ENCODE results near the gene CASQ1.

Gene CASQ1

DNA sequence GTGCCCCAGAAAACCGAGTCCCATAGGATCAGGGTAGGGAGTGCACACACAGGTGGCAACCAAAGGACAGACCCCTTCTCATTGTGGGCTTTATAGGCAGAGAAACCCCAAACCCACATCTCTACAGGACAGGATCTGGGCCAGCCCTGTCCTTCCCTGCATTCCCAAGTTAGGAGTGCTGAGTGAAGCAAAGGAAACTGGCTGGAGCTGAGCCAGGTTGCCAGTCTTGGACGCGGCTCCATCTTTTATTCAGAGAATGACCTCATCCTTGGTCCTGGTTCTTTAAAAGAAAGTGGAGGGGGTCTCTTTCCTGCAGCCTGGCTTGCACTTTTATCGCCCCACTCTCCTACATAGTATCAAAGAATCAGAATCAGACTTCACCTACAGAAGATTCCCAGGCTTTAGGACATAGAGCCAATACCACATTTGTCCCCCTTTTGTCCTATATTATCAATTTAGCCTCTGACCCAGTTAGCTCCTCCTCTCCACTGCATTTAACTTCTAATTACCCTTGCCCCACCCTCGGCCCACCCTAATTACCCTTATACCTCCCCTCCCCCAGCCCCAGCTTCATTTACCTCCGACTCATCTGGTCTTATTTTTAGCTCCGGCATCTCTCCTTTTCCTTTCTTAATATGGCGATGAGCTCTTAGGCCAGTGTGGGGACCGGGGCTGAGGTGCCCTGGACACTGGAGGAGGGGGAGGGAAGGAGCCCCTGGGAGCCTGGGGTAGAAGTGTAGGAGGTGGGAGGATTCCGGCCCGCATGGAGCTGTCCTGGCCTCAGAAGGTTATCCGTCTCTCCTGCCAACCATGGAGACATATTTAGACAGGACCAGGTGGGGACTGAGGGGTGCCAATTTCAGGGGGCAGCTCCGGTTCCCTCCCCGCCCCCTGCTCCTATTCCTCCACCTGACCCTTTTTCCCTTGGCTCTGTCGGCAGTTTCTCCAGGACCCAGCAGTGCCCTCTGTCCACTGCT, at the start of gene CASQ1:
Gene CASQ1, plus strand, starts transcription at position 927 of the 977 bp plus-strand sequence. CDS start 177 bp downstream, outside the sequence.
- in situ Hi-C loops (cut with MboI; ENCODE audit: low sequenced_read_pairs) = no loop called here

DNA sequence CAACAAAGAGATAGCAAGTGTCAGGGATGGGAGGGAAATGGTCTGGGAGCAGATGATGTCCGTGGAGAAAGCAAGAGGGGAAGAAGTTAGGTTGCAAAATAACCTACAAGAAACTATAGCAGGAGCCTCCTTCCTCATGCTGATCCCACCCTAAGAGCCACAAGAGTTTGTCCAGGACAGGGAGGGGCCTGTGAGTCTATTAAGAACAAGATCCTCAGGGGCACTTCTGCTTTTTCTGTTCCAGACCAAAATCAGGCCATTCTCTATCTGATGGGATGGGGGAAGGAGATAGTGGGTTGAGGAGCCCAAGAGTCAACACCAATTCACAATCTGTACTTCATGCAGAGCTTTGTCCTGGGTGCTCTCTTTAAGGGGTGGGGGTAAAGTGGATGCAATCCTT, 46.7 kb upstream of the CASQ1 start:
- in situ Hi-C loops (cut with MboI; ENCODE audit: low sequenced_read_pairs) = no loop called here

DNA sequence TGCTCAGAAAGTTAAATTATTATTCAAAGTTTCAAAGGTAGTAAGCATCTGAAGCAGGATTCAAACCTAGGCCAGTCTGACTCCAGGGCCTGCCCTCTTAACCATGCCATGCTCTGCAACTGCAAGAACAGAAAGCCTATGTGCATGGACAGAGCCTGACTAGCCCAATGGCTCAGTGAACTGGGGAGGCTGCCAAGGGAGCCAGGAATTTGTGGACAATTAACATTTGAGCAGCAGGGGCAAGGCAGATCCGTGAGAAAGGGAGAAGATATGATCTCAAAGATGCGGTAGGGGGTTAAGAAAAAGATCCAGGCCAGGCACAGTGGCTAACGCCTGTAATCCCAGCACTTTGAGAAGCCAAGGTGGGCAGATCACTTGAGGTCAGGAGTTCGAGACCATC, 45.5 kb upstream of the CASQ1 start:
- in situ Hi-C loops (cut with MboI; ENCODE audit: low sequenced_read_pairs) = no loop called here

DNA sequence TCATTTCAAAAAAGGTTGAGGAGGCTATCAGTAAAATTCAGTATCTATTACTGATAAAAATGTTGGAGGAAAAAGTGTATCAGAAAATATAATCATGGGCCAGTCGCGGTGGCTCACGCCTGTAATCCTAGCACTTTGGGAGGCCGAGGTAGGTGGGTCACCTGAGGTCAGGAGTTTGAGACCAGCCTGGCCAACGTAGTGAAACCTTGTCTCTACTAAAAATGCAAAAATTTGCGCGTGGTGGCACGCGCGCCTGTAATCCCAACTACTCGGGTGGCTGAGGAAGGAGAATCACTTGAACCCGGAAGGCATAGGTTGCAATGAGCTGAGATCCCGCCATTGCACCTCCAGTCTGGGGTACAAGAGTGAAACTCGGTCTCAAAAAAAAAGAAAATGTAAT, 44.3 kb upstream of the CASQ1 start:
- in situ Hi-C loops (cut with MboI; ENCODE audit: low sequenced_read_pairs) = no loop called here

DNA sequence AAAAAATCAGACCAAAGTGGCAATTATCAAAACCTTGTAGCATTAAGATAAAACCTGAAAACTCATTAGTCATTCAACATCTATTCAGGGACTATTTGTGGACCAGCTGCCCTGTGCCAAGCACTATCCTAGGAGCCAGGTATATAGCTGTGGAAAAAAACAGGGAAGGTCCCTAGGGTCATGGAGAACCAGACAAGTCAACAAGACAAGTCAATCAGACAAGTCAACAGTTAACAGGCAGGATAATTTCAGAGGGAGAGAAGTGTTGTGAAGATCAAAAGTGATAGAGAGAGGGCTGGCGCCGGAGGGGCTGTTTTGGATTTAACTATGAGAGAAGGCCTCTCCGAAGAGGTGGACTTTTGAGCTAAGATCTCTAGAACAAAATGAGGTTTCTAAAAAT, 42.3 kb upstream of the CASQ1 start:
- in situ Hi-C loops (cut with MboI; ENCODE audit: low sequenced_read_pairs) = no loop called here

DNA sequence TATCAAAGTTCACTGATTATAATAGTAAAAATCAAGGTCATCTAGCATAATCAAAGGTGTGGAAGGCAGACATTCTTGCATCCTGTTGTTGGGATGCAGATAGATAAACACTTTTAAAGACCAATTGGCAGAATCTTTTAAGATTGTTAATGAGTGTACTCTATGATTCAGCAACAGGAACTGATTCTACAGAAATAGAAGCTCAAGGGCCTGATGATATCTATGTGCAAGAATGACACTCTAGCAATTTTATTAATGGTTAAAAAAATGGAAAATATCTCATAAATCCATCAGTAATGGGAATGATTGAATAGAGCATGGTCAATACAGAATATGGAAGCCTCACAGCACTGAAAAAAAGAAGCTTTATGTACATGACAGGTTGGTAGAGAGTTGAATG, 41.1 kb upstream of the CASQ1 start:
- in situ Hi-C loops (cut with MboI; ENCODE audit: low sequenced_read_pairs) = no loop called here

DNA sequence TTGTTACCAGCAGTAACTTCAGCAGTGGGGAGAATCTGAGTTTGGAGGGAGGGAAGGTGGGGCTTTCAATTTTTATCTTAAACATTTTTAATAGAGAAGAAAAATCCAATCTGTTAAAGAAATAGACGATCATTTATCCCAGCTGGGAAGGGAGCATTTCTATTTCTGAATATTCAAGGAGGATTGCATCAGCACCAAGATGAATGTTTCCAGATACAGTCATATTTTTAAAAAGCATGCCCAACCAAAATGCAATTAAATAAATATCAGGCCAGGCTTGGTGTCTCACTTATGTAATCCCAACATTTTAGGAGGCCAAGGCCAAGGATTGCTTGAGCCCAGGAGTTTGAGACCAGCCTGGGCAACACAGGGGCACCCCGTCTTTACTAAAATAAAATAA, 40.7 kb upstream of the CASQ1 start:
- in situ Hi-C loops (cut with MboI; ENCODE audit: low sequenced_read_pairs) = no loop called here

DNA sequence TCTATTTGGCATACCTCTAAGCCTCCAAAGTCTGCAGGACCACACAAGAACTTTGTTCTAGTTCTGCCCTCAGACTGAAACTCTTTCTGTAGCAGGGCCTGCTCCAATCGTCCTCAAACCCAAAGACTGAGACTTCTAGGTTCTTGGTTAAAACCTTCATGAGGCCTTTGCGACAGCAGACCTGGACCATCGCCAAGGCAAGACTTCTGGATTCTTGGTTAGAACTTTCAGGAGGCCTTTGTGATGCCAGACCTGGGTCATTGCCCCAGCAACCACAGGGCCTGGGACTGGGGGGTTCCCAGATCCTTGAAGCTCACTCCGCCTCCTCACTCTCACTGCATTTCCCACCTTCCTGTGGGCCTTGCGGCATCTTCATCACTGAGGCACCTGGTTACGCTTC, 39.1 kb upstream of the CASQ1 start, which contains the start of gene ATP1A4:
Gene ATP1A4, plus strand, starts transcription at position 301 of the 400 bp plus-strand sequence. CDS start 438 bp downstream, outside the sequence.
- in situ Hi-C loops (cut with MboI; ENCODE audit: low sequenced_read_pairs) = no loop called here

DNA sequence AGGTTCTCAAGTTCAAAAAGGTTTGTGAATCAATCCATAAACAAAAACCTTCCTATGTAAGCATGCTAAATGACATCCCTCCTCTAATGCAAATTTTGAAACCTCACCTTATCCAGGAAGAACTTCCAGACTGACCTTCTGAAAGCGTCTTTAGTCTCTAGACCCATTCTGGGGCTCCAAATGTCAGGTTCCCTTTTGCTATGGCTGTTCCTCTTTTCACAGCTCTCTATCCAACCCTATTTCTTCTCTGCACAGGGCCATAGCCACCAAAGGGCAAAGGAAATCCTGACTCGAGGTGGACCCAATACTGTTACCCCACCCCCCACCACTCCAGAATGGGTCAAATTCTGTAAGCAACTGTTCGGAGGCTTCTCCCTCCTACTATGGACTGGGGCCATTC, 35.6 kb upstream of the CASQ1 start:
- in situ Hi-C loops (cut with MboI; ENCODE audit: low sequenced_read_pairs) = no loop called here

DNA sequence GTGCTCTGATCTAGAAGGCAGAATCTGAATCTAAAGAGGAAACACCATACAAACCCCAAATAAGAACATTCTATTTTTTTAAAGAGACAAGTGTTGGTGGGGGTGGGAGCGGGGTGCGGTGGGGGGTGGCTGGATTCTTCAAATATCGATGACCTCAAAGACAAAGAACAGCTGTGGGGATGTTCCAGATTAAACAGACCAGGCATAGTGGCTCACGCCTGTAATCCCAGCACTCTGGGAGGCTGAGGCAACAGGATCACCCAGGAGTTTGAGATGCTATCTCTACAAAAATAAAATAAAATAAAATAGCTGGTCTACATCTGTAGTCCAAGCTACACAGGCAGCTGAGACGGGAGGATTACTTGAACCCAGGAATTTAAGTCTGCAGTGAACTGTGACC, 34.0 kb upstream of the CASQ1 start:
- in situ Hi-C loops (cut with MboI; ENCODE audit: low sequenced_read_pairs) = no loop called here

DNA sequence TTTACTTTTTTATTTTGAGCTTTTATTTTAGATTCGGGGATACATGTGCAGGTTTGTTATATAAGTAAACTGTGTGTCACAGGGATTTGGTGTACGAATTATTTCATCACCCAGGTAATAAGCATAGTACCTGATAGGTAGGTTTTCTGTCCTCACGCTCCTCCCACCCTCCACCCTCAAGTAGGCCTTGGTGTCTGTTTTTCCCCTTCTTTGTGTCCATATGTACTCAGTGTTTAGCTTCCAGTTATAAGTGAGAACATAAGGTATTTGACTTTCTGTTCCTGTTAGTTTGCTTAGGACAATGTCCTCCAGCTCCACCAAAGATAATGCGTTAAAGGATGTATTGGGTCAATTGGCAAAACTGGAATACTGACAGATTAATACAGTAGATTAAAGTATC, 33.2 kb upstream of the CASQ1 start:
- in situ Hi-C loops (cut with MboI; ENCODE audit: low sequenced_read_pairs) = no loop called here

DNA sequence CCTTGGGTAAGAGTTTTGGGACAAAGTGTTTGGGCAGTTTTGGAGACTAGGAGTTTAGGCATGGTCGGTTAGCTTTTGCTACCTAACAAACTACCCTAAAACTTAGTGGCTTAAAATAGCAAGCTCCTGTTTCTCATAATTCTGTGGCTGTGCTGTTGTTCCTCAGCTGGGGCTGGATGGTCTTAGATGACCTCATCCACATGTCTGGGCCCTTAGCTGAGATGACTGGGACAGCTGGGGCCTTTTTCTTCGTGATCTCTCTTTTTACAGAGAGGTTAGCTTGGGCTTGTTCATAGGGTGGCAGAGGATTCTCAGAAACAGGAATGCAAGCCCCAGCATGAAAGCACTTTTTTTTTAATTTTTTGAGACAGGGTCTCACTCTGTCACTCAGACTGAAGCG, 32.3 kb upstream of the CASQ1 start:
- in situ Hi-C loops (cut with MboI; ENCODE audit: low sequenced_read_pairs) = no loop called here

DNA sequence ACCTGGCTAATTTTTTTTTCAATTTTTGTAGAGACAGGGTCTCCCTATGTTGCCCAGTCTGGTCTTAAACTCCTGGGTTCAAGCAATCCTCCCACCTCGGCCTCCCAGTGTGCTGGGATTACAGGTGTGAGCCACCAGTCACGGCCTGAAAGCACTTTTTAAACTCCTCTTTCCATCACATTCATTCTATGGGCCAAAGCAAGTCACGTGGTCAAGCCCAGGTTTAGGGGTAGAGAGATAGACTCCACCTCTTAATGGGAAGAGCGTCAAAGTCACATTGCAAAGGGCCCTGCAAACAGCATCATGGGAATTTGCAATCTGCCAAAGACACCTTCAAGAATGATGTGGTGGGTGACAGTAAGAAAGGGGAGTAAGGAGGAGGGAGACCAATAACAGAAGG, 31.8 kb upstream of the CASQ1 start:
- in situ Hi-C loops (cut with MboI; ENCODE audit: low sequenced_read_pairs) = no loop called here

DNA sequence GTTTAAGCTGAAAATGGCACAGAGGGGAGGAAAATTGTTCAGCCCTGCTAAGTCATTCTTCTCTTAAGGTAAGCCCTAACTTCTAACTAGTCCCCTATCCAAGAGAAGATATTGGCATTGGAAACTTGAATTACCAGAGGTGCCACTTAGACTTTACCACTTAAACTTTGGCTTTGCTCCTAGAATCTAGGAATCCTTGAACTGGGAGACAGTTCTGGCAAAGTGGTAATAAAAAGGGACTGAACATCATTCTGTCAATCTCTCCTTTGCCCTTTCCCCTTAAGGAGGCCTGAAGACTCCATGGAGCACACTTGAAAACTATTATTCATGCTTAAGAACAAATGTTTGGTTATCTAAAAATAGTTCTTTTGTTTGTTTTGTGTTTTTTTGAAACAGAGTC, 30.5 kb upstream of the CASQ1 start:
- in situ Hi-C loops (cut with MboI; ENCODE audit: low sequenced_read_pairs) = no loop called here

DNA sequence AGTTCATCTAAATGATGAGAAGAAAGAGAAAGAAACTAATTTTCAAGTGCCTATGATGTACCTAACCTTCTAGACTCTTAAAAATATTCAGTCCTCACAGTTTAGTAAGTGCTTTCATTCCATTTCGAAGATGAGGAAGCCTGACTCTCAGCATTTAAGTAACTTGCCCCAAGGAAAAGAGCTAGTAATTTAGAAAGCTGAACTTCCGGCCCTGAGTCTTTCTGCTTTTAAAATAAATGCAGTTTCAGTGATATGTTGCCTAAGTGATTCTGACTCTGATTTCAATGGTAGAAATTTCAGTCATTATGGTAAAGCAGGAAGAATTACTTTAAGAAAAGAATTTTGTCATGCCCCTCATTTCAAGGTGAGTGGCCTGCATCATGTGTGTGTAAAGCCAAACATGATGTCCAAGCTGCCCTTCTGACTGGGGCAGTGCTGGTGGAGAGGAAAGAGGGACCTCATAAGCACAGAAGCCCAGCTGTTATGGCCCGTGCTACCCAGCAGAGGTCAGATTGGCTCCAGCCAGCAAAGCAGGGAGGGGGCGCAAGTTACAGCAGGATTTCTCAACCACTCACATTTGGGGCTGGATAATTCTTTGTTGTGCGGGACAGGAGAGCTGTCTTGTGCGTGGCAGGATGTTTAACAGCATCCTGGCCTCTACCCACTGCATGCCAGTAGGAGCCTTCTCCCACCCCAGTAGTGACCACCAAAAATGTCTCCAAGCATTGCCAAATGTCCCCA, 28.2 kb upstream of the CASQ1 start:
- in situ Hi-C loops (cut with MboI; ENCODE audit: low sequenced_read_pairs) = no loop called here

DNA sequence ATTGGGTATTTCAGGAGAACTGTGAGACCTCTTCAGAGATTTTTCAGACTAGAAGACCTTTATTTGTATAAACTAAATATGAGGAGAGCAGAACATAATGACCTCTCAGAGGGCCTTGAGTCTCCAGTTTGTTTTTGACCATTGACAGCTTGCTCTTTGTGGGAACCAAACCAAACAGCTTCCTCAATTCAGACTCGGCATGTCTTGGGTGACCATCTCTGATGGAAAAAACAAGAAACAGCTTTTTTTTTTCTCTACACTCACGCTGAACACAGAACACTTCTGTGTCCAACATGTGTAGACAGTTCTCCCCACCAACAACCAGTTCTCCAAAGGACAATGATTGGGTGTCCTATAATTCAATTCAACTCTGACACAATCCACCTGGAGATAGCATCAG, 27.4 kb upstream of the CASQ1 start:
- in situ Hi-C loops (cut with MboI; ENCODE audit: low sequenced_read_pairs) = no loop called here

DNA sequence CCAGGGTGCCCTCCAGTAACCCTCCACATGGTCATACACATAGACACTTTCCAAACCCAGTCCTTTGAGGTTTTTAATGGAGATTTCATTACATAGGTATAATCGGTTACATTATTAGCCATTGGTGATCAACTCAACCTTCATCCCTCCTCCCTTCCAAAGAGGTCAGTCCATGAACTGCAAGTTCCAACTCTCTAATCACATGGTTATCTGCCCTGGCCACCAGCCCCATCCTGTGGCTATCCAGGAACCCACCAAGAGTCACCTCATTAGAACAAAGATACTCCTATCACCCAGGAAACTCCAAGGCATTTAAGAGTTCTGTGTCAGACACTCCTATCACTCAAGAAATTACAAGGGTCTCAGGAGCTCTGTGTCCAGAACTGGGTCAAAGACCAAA, 26.8 kb upstream of the CASQ1 start:
- in situ Hi-C loops (cut with MboI; ENCODE audit: low sequenced_read_pairs) = no loop called here

DNA sequence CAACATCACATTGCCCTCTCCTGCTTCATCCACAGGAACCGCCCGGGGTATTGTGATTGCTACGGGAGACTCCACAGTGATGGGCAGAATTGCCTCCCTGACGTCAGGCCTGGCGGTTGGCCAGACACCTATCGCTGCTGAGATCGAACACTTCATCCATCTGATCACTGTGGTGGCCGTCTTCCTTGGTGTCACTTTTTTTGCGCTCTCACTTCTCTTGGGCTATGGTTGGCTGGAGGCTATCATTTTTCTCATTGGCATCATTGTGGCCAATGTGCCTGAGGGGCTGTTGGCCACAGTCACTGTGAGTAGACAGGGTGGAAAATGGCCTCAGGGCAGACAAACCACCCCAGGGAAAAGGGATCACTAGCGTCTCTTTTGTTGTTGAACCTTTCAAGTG, 26.3 kb upstream of the CASQ1 start:
- in situ Hi-C loops (cut with MboI; ENCODE audit: low sequenced_read_pairs) = no loop called here

DNA sequence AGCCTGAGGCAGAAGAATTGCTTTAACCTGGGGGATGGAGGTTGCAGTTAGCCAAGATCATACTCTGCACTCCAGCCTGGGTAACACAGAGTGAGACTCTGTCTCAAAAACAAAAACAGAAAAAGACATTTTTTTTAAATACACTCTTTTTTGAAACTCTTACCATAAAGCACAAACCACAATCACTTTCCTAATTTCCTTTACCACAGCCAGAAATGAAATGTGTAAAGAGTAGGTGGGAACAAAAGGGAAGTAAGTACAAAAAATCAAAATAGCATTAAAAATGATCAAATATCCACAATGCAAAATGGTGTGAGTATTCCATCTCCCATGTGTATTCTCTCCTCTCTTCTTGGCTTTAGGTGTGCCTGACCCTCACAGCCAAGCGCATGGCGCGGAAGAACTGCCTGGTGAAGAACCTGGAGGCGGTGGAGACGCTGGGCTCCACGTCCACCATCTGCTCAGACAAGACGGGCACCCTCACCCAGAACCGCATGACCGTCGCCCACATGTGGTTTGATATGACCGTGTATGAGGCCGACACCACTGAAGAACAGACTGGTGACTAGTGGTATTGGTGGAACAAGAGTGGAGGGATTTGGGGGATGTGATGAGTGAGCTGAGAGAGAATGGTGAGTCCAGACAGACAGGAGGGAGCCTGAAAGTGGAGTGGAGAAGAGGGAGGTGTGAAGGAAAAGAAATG, 24.1 kb upstream of the CASQ1 start:
- in situ Hi-C loops (cut with MboI; ENCODE audit: low sequenced_read_pairs) = no loop called here

DNA sequence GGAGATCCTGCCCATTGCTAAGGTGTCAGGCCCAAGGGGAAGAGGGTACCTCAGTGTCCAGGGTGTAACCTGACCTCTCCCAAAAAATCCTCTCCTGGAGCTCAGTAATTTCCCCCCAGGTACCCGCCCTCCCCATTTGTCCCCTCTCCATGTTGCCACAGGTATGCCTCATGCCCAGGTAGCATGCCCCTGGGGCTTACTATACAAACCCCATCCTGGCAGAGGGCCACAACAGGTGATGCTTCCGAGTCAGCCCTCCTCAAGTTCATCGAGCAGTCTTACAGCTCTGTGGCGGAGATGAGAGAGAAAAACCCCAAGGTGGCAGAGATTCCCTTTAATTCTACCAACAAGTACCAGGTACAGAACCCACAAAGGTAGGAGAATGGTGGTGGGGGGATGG, 23.3 kb upstream of the CASQ1 start:
- in situ Hi-C loops (cut with MboI; ENCODE audit: low sequenced_read_pairs) = no loop called here

DNA sequence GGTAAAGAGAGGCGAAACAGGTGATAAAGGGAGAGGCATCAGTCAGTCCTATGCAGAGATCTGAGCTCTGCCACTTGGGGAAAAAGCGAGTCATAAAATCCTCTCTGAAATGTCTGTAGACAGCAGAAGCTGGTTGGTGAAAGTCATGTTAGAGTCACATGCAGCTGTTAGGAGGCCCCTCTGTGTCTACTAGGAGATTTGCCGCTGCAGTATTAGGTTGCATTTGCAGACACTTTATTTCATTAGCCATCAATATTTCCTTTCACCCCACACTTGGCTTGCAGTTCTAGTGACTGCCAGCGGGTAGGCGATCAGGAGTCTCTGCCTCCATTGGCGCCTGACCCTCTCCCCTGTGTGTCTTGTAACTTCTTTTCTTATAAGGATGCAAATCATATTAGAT, 22.8 kb upstream of the CASQ1 start:
- in situ Hi-C loops (cut with MboI; ENCODE audit: low sequenced_read_pairs) = no loop called here
